HPDE6-E6E7 (cell line): ENCODE results near the gene FOXP1.

Source experiments
- DNase-seq: peaks from one replicate; pipeline ENCODE4 v3.0.0; 2011; ENCODE audit warnings: missing footprints; ENCODE audit errors: extremely low spot score

The FOXP1 gene

GRCh38 chr3:71586810-71587242 is 3.3 kb upstream of the FOXP1 start:
- DNase-seq = no peak

GRCh38 chr3:71585887-71586809 is 2.6 kb upstream of the FOXP1 start:
- no peak for DNase-seq

DNA sequence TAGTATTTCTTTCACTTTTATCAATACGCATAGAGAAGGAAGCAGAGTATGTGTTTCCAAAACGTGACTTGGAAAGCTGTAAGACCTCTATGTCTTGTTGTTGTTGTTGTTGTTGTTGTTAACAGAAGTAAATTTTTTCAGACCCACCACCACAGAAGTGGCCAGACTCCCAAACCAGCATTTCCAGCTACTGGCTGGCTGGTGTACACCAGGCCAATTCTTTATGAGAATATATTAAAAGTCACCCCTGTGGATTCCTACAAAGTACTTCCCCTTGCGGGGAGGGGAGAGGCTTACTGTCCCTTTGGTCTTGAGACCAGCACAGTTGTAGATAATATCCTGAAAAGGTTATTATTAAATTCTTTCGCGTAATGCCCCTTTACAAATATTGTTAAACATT is 1.6 kb upstream of the FOXP1 start:
- DNase-seq = no peak

GRCh38 chr3:71584394-71585011 is 975 bp upstream of the FOXP1 start:
- no peak for DNase-seq

DNA sequence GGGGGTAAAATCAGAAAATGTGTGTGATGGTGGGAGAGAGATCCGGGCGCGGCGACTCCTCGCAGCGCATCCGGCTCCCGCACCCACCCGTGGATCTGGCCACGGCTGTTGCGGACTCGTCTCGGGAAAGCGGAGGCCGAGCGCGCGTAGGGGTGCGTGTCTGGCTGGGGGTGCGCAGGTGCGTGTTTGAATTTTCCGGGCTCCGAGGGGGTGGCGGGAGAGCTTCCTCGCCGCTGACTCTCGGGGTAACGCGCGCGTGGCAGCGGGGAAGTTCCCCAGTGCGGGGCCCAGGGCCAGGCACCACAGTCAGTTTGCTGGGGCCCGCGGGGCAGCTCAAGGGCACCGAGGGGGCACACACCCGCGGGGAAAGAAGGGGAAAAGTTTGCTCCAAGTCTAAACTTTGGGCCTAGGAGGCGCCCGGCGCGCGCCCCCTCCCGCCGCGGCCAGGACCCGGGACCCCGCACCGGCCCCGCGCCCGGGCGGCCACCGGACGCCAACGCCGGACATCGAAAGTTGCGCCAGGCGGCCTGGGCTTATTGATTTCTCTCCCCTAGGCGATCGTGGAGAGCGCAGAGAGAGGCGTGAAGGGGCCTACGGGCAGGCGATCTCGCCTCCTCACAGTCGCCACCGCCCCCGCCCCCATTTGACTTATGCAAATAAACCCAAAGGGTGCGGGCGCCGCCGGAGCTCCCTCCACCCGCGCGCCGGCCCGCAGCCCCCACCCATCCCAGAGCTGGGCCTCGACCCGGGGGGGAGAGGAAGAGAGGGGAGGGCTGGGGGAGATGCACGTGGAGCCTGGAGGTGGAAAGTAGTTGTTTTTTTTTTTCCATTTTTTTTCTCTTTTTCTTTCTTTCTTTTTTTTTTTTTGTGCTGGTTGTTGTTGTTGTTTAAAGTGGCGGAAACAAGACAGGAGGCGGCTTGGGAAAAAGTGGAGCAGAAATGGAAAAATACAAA is 639 bp downstream of the FOXP1 start:
- DNase-seq = no peak

GRCh38 chr3:71582036-71582611 is 1.4 kb downstream of the FOXP1 start:
- no peak for DNase-seq

GRCh38 chr3:71581457-71582035 is 2.0 kb downstream of the FOXP1 start:
- no peak for DNase-seq

- DNase-seq = no peak
These were observed 2.7 kb downstream of the FOXP1 start for GRCh38 chr3:71580636-71581456.

DNA sequence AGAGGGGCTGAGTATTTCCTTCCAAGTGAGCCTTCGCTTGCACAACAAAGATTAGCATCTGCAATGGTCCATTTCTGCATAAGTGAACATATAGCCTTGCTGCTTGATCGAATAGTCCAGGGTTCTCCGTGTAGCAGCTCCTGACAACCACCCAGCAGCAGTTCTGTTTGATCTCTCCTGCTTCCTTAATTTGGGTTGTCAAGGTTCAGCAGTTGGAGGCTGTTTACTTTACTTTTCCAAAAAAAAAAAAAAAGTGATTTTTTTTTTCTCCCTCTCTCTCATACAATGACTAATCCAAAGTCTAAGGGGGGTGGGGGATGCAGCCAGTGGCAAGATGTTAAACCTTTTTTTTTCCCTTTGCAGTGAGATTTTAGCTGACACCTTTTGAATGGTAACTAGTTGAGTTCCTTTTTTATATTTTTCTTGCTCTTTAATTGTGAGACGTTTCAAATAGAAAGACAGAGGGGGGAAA is 3.6 kb downstream of the FOXP1 start:
- DNase-seq = no peak

DNA sequence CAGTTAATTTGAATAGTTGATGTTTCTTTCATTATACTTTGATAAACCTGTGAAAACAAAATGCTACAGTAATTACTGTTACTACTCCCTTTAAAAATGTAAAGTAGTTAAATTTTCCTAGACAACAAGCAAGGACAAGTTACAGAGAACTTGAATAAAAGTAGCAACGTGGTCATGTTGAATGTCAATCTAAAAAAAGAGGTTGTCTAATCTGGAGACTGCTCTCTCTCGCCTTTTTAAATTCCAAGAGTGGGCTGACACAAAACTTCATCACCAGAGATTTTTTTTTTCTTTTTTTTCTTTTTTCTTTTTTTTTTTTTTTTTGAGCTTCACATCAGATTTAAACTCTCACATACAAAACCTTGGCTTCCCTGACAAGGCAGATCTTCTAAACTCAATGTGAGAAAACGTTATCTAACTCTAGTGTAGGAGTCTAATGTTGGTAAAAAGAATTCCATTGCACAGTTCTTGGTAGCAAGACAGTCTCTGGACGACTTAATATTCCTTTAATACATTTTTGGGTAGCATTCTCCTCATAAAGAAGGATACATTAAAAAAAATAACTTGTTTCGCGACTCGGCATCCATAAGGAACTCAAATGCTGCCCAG is 4.1 kb downstream of the FOXP1 start:
- no peak for DNase-seq

- DNase-seq = no peak
These were observed 5.3 kb downstream of the FOXP1 start for GRCh38 chr3:71578054-71578751.

DNA sequence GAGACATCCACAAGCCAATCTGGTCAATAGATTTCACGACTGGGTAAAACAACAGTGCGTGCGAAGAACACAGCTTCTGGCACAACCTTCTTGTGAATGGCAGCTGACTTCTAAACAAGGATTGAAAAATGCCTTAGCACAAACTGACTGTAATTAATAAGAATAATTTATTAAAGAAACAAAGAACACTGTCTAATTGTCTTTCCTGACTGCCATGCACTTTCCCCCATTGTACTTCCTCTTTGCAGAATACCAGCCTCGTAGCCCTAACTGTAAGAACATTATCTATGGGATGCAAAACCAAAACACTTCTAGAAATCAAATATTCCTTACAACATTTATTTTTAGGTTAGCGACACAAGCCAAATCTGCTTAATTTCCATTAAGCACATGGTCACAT is 6.5 kb downstream of the FOXP1 start:
- DNase-seq = no peak

DNA sequence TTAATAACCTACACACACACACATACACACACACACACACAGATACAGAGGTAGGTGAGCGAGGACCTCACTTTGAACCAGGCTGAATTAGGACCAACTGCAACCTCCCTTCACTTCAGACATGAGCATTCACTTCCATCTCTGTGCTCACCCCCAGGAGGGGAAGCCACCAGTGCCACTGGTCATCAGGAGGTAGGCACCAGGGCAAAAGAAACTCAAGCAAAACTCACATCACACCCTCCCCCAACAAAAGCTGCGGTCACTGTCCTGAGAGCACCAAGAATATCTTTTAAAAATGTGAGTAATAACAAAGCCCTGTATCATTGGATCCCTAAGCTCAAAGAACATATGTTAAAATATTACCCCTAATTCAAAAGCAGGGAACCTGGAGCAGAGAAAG is 8.1 kb downstream of the FOXP1 start:
- DNase-seq = no peak

DNA sequence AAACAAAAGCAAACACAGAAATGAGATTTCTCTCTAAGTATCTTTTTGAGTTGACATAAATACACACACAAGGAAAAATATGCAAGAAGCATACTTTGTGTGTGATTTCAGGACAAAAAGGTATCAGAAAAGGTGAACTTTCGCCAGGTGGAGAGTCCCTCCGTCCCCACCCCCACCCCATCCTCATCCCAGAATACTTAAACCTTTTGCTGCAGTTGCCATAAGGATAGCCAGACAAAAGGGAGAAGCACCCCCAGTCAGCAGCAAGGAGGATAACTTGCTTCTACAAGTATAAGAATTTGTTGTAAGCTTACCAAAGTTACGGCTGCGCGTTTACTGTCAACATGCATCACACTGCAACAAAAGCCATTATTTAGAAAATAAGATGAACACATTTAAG is 10.3 kb downstream of the FOXP1 start:
- no peak for DNase-seq

DNA sequence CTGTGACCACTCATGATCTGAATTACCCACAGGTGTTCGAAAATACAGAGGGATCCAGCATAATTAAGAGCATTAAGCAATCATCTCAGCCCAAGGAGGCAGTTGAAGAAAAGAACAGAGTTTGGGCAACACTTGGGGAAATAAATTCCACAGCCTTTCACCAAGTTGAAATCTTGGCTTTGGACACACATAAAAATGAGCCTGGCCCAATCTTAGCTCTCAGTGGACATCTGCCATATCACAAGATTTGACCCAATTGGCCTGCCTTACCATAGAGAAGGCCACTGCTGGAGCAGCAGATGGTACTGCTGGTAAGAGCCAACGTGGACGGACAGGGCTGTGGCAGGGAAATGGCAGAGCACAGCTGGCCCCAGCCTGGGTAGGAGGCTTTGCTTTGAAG is 13.0 kb downstream of the FOXP1 start:
- no peak for DNase-seq

DNA sequence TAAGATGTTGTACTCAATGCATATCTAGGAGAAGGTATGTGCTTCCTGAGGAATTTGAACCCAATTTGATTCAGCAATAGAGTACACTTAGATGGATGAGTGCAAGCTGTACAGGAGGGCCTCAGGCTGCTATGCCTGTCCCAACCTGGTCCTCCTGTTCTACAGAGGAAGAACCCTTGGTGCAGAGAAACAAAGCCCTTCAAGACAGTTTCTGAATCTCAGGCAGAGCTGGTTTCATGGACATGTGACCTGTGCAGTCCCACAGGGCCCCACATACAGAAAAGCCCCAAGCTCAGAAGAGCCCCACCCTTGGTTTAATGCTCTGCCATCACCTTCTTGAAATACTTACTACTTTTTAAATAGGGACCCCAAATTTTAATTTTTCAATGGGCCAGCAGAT is 15.3 kb downstream of the FOXP1 start:
- no peak for DNase-seq

- no peak for DNase-seq
These were observed 16.8 kb downstream of the FOXP1 start for GRCh38 chr3:71566776-71567175.

- DNase-seq = no peak
These were observed 17.6 kb downstream of the FOXP1 start for GRCh38 chr3:71565976-71566375.

DNA sequence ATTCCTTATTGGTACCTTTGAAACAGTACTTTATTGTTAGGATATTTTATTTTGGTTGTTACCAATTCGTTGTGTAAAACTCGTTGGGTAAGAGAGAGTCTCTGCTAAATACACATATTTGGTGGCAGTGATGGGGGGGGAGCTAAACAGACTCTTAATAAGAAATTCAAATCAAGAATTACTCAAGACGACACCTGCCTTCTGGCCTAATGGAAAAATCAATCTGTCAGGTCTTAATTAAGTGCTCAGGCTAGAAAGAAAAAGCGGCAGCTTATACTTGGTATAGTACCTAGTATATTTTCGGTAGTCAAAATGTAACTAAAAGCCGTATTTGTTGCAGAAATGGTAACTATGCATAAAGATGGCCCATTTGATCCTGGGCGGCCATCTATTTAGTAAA is 18.2 kb downstream of the FOXP1 start:
- no peak for DNase-seq
